GM12865 (cell line): Measurements from ENCODE around the gene FOXP3.

Experiments
- DNase-seq: peaks from one replicate; pipeline ENCODE4 v3.0.0; 2010; ENCODE audit warnings: low read depth
- H3K4me3 ChIP-seq: 2 replicates; pipeline ENCODE4 v1.5.1; 2011; ENCODE audit warnings: mild to moderate bottlenecking, low read depth, low read length, control low read depth
- CTCF ChIP-seq: IDR thresholded peaks from 2 replicates; pipeline ENCODE4 v1.5.1; 2011; ENCODE audit warnings: low read length, control low read depth, low read depth, inconsistent platforms; ENCODE audit not compliant: insufficient read depth; ENCODE audit errors: missing control alignments

Gene FOXP3

GRCh38 chrX:49250066-49250465 is 14.4 kb downstream of the FOXP3 start:
- no peak overlapping the region for H3K4me3 ChIP-seq
- TF ChIP-seq CTCF = no peak
- DNase-seq = no peak

- DNase-seq = no peak
- H3K4me3 ChIP-seq = no peak overlapping the region
- no peak for TF ChIP-seq CTCF
Observed at GRCh38 chrX:49249616-49250015, 14.9 kb downstream of the FOXP3 start.

- DNase-seq = no peak
- no peak for TF ChIP-seq CTCF
- no peak overlapping the region for H3K4me3 ChIP-seq
Observed at GRCh38 chrX:49249071-49249470, 15.4 kb downstream of the FOXP3 start.

GRCh38 chrX:49247916-49248811 is 16.3 kb downstream of the FOXP3 start:
- no peak for DNase-seq
- TF ChIP-seq CTCF = no peak
- no peak overlapping the region for H3K4me3 ChIP-seq

- TF ChIP-seq CTCF = no peak
- DNase-seq = no peak
Observed at GRCh38 chrX:49247346-49247745, 17.2 kb downstream of the FOXP3 start.

GRCh38 chrX:49246541-49246940 is 18.0 kb downstream of the FOXP3 start:
- no peak for DNase-seq
- TF ChIP-seq CTCF = no peak

More at GRCh38 chrX:49247346-49247745, 17.2 kb downstream of the FOXP3 start:
- no peak overlapping the region for H3K4me3 ChIP-seq

GRCh38 chrX:49244207-49244606 is 20.3 kb downstream of the FOXP3 start:
- no peak overlapping the region for H3K4me3 ChIP-seq
- no peak for DNase-seq
- no peak for TF ChIP-seq CTCF

More at GRCh38 chrX:49246541-49246940, 18.0 kb downstream of the FOXP3 start:
- H3K4me3 ChIP-seq = no peak overlapping the region
